Activated CD4-positive, alpha-beta T cell treated with anti-CD3 and anti-CD28 coated beads, Interleukin-2, amount 50 U/mL, for 1 hour (primary cell): ENCODE data around the gene POMP.
A peak's percentile ranks its signal among the peaks of the same experiment; 100 is the strongest.

ENCODE experiments used
- DNase-seq: peaks from one replicate; pipeline ENCODE4 v3.0.0-alpha.2; 2020

Gene POMP

GRCh38 chr13:28658796-28659620, at the start of gene POMP:
POMP (plus strand) TSS chr13:28659130; CDS start chr13:28659185, 55 bp downstream.
- peak; percentile 90 for DNase-seq

- DNase-seq: no peak
These were observed 49.5 kb upstream of the POMP start for GRCh38 chr13:28609381-28609780.

- DNase-seq: no peak
These were observed 49.0 kb upstream of the POMP start for GRCh38 chr13:28609926-28610325.

- no peak for DNase-seq
These were observed 47.9 kb upstream of the POMP start for GRCh38 chr13:28610996-28611395.

GRCh38 chr13:28611654-28612131, 47.2 kb upstream of the POMP start:
- DNase-seq: no peak

GRCh38 chr13:28613562-28613961, 45.4 kb upstream of the POMP start:
- no peak for DNase-seq

- no peak for DNase-seq
These were observed 42.9 kb upstream of the POMP start for GRCh38 chr13:28615916-28616446.

- DNase-seq: no peak
These were observed 40.5 kb upstream of the POMP start for GRCh38 chr13:28618230-28618994.

- DNase-seq: no peak
These were observed 38.7 kb upstream of the POMP start for GRCh38 chr13:28620011-28620830.

GRCh38 chr13:28621449-28621848, 37.5 kb upstream of the POMP start:
- no peak for DNase-seq

- no peak for DNase-seq
These were observed 36.6 kb upstream of the POMP start for GRCh38 chr13:28622286-28622685.

- DNase-seq: no peak
These were observed 34.9 kb upstream of the POMP start for GRCh38 chr13:28623782-28624706.

- DNase-seq: no peak
These were observed 34.1 kb upstream of the POMP start for GRCh38 chr13:28624707-28625432.

GRCh38 chr13:28626266-28626665, 32.7 kb upstream of the POMP start:
- no peak for DNase-seq

GRCh38 chr13:28628241-28628640, 30.7 kb upstream of the POMP start:
- DNase-seq: no peak

GRCh38 chr13:28630869-28631268, 28.1 kb upstream of the POMP start:
- DNase-seq: no peak

GRCh38 chr13:28631801-28632200, 27.1 kb upstream of the POMP start:
- no peak for DNase-seq

- DNase-seq: no peak
These were observed 22.9 kb upstream of the POMP start for GRCh38 chr13:28636069-28636468.

GRCh38 chr13:28636677-28637317, 22.1 kb upstream of the POMP start:
- DNase-seq: no peak

GRCh38 chr13:28637714-28638355, 21.1 kb upstream of the POMP start:
- DNase-seq: no peak
